Right renal pelvis (tissue), 4 donors: Measurements from ENCODE around the gene POLN. TPM values are rescaled to one million over a fixed set of nuclear protein-coding genes. Genes with fewer than 3 reads are reported as not detected.
A peak's percentile ranks its signal among the peaks of the same experiment; 100 is the strongest.
"Not testable (repeated sequence)": the region's sequence is repeated elsewhere in the genome, so short reads cannot be mapped to it uniquely, and the experiment has no call there.

ENCODE experiments used
- DNase-seq, 4 donors: peaks; one replicate each; pipeline ENCODE4 v3.0.0-alpha.2; 2013; ENCODE audit warnings: low read depth in 4 of 4, low spot score in 3 of 4, missing footprints in 1 of 4
- polyA plus RNA-seq, 4 donors: library from polyadenylated mRNA; unstranded; fragments of 120-200 nt; gene quantifications; one replicate each; pipeline ENCODE4 v1.2.1, GENCODE V29; 2013; ENCODE audit not compliant: insufficient read length in 4 of 4

The POLN gene
- polyA plus RNA-seq, 4 donors: 2.4 to 3.5 (median 3.0) TPM

DNA sequence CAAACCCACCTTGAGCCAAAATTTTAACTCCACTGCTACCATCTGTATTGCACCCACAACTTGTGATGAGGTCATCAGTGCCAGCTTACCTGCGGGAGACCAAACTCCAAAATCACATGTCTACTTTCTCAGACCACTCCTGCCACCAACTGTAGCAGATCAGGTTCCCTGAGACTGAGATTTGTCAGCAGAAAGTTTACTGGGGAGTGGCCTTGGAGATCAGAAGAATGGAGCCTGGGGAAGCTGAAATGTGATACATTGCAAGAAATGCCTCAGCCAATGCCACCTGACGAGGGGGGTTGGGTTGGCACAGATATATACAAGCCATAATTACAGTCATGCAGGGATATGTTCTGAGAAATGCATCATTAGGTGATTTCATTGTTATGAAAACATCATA lies 19.1 kb downstream of the POLN start:
- no peak for DNase-seq

DNA sequence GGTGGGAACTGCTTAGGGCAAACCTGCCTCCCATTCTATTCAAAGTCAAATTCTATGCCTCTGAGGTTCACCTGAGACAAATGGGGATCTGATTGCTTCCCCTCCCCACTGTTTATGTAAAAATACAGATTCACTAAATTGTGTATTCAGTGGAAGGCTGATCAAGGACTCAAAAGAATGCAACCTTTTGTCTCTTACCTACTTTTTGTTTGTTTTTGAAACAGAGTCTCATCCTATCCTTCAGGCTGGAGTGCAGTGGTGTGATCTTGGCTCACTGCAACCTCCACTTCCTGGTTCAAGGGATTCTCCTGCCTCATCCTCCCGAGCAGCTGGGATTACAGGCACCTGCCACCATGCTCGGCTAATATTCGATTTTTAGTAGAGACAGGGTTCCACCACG lies 20.5 kb downstream of the POLN start:
- DNase-seq: not testable (repeated sequence)

DNA sequence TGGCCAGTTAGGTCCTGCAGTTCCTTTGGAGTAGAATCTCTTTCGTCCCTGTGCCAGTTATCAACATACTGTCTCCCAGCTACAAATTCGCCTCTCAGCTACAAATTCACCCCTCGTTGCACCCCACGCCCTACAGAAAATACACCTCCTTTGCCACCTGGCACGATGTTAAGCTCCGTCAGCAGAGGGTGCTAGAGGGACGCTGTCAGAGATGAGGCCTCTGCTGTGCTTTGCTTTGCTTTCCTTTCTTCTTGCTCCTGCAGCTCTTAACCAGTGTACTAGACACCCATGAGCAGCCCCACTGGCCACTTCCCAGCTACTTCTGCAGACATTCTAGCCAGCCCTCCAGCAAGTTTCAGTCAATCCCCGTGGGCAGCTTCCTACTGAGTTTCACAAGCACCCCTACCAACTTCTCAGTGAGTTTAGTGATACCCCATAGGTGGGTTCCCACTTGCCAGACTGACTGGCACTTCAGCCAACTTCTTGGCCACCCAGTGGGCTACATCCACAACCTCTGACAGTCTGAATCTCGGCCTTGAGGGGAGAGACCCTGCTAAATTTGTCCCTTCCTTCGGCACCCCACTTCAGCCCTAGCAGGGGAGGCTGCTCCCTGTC lies 21.8 kb downstream of the POLN start:
- DNase-seq: peak; percentile 41 to 59 (median 48)

- DNase-seq: no peak
These were observed 22.6 kb downstream of the POLN start for GRCh38 chr4:2219233-2219760.

DNA sequence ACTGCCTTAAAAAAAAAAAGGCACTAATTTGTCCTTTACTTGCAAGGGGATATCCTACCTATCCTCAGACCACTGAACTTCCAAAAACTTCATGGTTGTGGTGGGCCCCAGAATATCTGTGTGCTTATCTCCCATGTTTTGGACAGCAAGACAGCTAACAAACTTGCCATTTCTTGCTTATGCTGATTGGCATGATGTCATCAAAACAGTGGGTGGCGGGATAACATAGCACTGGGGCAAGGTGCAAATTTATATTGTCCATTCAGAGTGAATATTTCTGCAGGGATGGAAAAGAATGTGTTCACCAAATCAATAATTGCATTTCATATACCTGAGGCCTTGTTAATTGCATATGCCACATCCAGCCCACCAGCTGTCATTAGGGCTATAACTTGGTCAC lies 23.5 kb downstream of the POLN start:
- DNase-seq: no peak

- no peak for DNase-seq
These were observed 24.2 kb downstream of the POLN start for GRCh38 chr4:2217726-2218125.

DNA sequence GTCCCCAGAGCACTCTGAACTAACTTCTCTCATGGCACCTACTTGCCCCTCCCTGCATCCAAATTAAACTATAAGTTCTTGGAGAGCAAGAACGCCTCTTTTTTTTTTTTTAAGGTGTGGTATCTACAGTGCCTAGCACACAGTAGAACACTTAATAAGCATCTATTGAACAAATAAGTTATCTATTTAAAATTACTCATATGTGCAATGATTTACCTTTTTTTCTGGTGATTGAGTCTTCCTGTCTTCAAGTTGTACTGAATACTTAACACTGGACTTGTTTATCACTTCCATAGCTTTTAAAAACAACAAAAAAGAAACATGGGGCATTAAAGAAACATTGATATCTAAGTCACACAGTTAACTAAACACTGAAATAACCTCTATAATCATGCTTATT lies 29.1 kb downstream of the POLN start:
- no peak for DNase-seq

DNA sequence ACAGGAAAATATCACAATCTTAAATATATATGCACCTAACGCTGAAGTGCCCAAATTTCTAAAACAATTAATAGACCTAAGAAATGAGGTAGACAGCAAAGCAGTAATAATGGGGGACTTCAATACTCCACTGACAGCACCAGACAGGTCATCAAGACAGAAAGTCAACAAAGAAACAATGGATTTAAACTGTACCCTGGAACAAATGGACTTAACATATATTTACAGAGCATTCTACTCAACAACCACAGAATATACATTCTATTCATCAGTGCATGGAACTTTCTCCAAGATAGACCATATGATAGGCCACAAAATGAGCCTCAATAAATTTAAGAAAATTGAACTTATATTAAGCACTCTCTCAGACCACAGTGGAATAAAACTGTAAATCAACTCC lies 39.1 kb downstream of the POLN start:
- not testable (repeated sequence) for DNase-seq

DNA sequence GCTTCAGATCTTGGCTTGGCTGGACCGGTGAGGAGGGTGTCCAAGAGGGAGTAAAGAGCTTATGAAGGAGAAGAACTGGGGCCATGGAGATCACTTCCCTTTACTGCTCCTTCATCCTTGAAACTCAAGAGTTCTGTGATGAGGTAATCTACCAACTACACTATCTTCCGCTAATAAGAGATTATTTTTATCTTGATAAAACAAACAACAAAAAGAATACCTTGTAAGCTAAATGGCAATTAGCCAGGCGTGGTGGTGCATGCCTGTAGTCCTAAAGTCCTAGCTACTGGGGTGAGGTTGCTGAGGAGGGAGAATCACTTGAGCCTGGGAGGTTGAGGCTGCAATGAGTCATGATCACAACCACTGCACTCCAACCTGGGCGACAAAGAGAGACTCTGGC lies 47.4 kb downstream of the POLN start:
- DNase-seq: no peak

DNA sequence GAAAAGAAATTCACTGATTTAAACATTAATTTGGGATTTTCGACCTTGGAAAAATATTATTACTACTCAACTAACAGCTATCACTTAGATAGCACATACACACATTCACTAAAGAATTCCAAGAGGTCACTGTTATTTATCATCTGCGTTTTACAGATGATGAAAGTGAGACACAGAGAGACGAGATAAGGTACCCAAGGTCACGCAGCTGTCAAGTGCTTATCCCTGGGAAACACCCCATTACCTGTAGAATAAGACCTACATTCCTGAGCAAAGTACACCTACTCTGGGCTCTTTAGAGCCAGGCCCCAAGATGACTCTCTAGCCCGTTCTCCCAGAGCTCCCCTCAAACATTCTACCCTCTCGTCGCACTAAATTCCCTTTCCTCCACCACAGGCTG lies 48.6 kb downstream of the POLN start:
- no peak for DNase-seq

DNA sequence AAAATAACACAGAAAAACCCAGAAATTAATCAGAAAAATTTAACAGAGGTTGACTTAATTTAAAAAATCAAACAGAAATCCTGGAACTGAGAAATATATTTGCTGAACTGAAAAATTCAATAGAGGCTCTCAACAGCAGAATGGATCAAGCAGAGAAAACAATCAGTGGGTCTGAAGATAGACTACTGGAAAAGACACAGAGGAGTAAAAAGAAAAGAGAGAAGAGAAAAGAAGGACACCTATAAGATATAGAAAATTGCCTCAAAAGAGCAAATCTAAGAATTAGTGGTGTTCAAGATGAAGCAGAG lies 55.1 kb downstream of the POLN start:
- no peak for DNase-seq

DNA sequence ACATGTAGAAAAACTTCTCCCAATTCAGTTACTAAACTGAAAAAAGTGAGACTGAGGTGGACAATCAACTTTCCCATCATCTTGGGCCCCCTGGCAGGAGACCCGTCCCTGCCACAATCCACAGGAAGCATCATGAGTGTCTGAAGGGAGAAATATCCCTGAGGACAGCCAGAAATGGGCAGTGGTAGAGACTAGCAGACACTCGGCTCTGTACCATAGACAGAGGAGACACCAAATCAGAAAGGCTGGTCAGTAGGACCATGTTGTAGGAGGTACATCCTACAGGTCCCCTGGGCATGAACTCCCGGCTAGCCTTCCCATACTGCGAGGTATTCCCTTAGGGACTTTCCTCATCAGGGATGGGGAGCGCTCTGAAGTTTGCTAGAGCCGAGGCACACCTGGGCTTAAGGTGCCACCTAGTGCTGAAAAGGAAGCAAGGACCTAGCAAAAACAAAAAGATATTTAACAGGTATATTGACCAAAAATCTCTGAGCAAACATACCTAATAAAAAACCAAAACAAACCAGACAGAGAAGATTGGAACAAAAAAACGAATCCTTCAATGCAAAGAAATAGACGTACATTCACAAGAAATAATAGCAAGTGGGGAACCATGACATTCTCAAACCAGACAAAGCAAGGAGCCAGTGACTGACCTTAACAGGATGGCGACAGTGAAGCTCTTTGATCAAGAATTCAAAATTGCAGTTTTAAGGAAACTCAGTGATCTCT lies 55.6 kb downstream of the POLN start:
- DNase-seq: peak in 1 of 4 donors; percentile 3

- DNase-seq: no peak
These were observed 58.5 kb downstream of the POLN start for GRCh38 chr4:2183394-2183793.

GRCh38 chr4:2182994-2183393 lies 58.9 kb downstream of the POLN start:
- DNase-seq: no peak

DNA sequence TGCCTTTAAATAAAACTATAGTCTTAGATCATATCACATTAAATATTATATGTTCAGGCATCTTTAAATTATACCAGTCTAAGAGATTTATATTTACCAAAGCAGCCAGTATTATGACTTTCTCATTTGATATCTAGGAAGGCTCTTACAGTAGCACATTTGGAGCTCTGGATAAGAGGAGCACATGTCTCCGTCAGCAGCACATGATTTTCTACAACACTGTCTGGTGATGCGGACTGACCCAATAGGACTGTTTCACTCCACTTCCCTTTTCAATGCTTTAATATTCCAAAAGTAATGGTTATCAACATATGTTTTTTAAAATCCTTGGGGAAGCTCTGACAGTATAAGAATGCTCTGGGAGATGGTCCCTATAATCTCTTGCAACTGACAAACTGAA lies 61.5 kb downstream of the POLN start:
- DNase-seq: no peak

DNA sequence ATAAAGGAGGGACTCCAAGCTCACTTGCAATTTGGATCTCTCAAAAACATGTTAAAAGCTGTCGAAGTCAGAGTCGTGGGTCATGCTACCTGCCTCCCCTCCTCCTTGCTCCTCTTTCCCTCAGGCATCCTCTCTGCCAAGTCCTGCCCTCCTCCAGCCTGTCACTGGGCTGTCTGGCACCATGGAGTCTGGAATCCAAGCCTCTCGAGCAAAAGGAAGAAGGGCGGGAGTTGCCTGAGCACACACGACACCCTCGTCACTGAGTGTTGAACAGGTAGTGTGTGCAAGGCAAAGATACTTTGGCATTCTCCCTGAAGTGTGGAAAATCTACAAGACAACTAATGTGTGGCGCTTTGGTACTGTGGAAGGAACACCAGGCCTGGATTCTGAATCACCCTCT lies 62.2 kb downstream of the POLN start:
- no peak for DNase-seq

- no peak for DNase-seq
These were observed 62.9 kb downstream of the POLN start for GRCh38 chr4:2178986-2179385.

DNA sequence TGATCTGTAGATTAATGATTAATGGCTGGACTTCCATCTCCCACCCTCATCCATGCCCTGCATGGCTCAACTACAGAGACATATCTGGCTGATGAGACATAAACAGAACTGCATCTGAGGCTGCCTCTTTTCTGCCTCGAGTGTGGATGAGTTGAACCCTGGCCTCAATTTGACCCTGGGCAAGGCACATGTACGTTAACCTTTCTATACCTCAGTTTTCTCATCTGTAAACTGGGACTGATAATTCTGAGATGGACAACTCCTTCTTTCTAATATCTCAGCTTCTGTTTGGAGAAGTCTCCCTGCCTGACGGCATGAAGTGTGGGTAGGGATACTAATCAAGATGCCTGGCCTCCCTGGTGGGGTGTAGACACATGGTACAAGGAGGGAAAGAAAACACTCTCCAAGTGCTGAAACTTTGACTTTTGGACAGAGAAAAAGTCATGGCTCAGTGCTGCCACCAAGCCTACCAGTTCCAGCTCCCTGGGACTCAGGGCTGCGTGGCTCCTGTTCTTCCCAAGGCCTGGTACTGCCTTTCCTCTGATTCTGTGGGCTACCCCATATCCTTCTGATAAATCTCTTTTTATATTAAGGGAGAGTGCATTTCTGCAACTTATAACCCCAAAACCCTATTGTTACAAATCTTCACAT lies 64.4 kb downstream of the POLN start:
- DNase-seq: no peak

DNA sequence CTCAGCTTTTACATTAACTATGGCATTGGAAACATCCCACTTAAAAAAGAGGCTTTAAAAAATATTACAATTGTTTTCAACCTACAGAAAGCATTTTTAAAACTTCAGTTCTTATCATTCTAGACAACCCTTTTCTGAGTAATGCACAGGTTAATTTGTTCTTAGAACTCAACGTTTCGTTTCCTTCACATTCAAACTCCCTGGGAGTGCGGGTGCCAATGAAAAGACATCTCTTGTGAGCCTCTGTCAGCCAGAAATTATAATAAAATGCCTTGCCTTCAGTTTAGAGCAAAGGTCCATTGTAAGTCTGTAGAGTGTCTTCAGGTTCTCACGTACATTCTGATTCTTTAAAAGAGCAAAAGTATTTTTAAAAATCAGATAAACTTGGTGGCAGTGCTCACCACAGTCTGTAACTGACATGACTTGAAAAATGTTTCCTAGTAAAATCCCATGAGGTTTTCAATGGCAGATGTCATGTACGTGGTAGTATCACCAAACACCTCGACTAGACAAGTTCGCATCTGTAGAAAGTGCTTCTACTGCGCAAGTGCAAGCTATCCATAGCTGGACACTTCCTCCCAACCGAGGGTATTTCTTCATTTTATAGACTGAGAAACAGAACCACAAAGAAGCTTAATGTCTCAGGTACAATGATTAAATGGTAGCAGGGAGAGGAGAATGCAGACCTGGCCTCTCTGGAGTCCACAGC lies 65.8 kb downstream of the POLN start:
- no peak for DNase-seq

DNA sequence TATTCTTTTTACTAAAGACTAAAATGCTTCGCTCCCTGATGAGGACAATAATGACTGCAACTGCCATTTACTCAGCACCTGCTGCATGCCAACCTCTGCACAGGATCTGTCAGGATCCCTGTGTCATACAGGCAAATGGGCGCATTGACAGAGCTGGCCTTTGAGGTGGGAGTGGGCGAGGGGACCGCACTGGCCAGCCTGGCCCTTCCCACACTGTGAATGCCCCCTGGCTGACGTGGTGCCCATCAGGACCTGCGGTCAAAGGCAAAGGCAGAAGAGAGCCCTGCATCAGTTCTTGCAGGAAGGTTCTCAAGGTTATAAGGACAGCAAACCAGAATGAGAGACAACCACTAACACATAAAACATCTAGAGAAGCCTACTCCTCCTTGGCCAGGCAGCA lies 67.9 kb downstream of the POLN start:
- no peak for DNase-seq

- no peak for DNase-seq
These were observed 69.2 kb downstream of the POLN start for GRCh38 chr4:2172627-2173231.
